GM19455 (cell line): ENCODE results near the gene SYT13.

Source experiments
- ATAC-seq: cut with Tn5 transposase; IDR thresholded peaks from one replicate; pipeline ENCODE4 v1.9.1; 2021; ENCODE audit not compliant: unreplicated experiment

The SYT13 gene

DNA sequence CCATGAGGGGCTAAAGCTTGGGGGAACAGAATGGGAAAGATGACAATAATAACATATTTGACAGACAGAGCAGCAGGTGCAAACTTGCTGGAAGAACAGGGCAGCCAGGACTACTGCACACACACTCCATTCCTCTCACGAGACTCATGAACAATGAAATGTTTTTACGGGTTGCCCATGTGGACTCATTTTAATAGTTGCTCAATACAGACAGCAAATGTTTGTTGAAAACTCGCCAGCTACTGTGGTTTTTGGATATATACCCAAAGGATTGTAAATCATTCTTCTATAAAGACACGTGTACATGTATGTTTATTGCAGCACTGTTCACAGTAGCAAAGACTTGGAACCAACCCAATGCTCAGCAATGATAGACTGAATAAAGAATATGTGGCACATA, 10.3 kb downstream of the SYT13 start:
- ATAC-seq = no peak

DNA sequence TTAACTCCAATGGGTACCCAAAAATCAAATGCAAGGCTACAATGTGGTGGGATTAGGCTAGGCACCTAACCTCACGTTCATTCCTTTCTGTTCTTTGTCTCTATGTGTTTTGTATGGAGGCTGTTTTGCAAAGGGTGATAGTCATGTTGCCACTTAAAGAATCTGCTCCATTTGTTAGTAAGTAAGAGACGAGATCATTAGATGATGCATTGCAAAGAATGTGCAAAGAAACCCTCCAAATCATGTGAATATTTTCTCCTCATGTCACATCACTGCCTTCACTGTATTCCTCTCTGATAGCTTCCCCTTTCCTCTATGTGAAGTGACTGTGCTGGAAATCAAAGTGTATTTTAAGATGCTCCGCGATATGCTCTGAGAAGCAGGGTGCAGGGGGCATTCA, 11.9 kb downstream of the SYT13 start:
- ATAC-seq = no peak

DNA sequence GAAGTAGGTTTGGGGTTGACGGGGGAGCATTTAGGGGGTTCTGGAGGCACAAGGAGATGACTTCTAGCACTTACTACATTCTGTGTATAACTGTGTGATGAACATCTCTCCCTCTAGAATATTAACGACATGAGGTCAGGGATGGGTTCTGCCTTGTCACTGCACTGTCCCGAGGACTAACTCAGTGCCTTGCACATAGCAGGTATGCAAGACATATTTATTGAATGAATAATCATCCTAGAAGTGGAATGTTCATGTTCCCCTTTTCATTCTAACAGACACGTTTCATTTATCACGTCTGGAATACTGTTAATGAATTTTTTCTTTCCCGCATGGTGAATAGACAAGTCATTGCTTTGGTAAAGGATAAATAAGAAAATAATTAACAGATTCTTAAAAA, 12.6 kb downstream of the SYT13 start:
- no peak for ATAC-seq

DNA sequence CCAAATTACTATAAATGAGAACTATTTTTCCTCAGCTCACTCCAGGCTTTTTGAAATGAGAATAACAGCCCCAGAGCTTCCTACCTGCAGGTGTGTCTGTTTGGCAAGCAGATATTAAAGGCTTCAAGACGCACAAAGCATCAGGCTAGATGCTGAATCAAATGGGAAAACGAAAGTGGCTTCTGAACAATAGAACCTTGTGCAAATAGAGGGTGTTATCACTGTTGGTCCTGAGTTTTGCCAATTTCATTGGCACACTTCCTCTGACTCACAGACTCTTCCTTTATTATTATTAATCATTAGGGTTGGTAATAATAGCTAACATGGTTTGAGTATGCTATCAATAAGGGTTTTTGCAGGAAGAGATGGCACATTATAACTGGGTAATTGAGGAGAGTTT, 13.4 kb downstream of the SYT13 start:
- ATAC-seq = no peak

- ATAC-seq = no peak
Observed at GRCh38 chr11:45270946-45271716, 15.0 kb downstream of the SYT13 start.

GRCh38 chr11:45269678-45270077, 16.5 kb downstream of the SYT13 start:
- ATAC-seq = no peak

- no peak for ATAC-seq
Observed at GRCh38 chr11:45267652-45268299, 18.4 kb downstream of the SYT13 start.

- no peak for ATAC-seq
Observed at GRCh38 chr11:45267052-45267451, 19.1 kb downstream of the SYT13 start.

DNA sequence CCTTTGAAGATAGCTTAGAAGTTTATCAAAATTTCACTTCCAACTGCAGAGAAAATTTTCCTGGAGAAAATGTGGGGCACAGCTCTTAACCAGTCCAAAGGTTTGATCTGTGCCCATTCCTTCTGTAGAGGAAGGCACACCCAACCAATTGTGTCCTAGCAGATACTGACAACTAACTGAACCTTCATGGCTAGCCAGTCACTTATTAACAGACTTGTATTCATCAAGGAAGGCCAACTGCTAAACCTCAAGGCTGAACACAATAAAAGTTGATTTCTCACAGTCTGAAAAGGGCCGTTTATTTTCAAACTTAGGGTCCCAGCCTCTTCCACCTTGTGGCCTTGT, 19.5 kb downstream of the SYT13 start:
- no peak for ATAC-seq

DNA sequence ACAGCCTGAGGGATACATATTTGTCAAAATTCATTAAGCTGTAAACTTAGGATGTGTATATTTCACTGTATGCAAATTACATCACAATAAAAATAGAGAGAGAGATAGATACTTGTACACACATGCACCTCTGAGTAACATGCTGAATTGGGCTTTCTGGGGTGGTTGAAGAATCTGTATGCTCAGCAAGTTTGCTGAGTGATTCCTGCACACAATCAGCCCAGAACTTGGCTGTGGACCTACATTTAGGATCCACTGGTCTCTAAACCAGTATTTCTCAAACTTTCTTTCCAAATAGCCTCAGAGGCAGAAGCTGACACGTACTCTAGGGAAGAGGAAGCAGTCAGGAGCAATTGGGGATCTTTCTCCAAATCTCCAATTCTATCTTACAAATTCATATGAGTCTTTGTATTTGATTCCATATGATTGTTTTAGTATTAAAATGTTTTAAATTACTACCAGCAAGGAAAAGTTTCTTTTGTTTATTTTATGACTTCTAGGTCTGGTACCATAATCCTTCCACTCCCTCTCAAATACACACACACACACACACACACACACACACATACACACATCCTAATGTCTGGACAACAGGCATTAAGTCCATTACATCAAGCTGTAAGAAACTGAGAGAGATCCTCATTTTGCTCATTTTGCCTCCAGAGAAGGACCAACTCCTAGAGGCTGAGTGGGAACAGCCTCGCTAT, 20.0 kb downstream of the SYT13 start:
- ATAC-seq = no peak

DNA sequence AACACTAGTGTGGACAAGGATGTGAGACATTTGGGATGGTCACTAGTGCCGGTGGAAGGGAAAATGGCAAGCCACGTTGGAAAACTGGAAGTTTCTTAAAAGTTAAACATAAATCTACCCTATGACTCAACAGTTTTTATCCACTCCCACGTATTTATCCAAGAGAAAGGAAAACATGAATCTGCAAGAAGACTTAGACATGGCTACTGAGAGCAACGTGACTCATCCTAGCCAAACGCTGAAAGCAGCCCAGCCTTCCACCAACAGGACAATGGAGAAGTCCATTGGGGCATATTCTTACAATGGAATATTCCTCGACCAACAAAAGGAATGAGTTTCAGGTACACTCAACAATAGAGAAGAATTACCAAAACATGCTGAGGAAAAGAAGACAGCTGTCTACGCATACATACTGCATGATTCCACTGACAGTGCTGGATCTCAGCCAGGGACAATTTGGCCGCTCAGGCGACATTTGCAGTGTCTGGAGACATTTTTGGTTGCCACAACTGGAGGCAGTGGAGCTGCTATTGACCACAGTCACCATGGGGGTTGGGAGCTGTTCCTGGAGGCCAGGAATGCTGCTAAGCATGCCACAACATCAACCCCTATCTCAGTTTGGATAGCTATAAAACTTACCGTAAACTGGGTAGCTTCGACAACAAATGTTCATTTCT, 21.2 kb downstream of the SYT13 start:
- no peak for ATAC-seq

GRCh38 chr11:45263773-45264172, 22.4 kb downstream of the SYT13 start:
- no peak for ATAC-seq

DNA sequence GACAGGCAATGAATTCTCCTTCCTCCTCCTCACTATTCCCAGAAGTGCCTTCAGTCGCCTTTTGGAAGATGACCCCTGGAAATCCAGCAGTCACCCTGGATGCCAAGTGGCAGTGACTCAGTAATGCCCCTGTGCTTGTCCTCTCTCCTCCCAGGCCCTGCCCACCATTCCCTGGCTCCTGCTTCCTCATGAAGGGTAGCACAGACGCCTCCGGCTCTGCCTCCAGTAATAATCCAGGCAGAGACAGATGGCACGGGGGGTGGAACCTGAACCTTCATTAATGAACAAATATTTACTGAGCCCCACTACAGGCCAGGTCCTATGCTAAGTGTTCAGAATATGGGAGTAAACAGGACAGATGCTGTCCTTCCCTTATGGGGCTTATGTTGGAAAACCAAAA, 23.2 kb downstream of the SYT13 start:
- ATAC-seq = no peak

DNA sequence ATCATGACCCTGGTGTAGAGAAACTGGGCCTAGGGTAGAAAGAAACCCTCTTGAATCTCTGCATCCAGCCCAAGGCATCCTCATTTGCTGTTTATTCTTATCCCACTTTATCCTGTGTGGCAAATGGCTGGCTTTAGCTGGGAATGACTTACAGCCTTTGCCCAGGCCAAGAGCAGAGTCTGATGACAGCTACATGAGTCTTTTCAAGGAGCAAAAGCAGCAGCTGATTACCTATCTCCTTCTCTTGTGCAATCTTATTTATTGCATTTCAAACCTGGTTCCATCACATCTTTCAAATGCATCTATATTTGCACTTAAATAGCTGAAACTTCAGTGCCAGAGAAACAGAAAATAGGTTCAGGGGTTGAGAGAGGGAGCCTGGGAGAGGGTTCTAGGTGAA, 26.1 kb downstream of the SYT13 start:
- no peak for ATAC-seq

GRCh38 chr11:45259592-45259991, 26.5 kb downstream of the SYT13 start:
- no peak for ATAC-seq

- ATAC-seq = no peak
Observed at GRCh38 chr11:45258982-45259530, 27.1 kb downstream of the SYT13 start.

DNA sequence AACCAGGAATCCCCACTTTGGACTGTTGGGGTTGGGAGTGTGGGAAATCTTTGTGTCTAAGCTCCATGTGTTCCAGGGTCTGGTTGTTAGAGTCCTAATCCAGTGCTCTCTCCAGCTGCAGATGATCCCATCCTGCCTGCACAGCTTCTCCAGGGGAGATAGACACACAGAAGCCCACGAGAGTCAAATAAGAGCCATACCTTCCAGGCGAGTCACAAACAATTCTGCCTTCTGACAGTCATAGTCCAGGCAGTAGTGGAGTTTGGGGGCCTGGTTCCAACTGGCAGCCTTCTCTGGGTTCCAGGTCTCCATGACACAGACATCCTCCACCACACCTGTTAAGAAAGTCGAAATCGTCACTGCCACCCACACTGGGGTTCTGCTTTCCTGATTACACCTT, 32.1 kb downstream of the SYT13 start:
- no peak for ATAC-seq

DNA sequence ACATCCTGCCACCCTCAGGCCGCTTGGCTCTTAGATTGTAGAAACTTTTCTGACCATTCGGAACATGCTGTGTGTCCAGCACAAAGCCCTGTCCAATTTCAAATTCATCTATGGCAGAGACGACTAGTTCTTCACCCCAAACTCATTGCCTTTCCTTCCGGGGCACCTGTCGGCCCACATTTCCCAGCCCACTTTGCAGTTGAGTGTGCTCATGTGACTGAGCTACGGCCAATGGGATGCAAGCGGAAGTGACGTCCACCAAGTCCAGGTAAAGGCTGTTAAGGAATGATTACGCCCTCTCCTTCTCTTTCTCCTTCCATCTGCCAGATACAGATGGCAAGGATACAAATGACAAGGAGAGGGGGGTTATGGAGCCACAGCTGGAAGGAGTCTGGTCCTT, 32.5 kb downstream of the SYT13 start:
- no peak for ATAC-seq

- no peak for ATAC-seq
Observed at GRCh38 chr11:45252877-45253276, 33.3 kb downstream of the SYT13 start.

DNA sequence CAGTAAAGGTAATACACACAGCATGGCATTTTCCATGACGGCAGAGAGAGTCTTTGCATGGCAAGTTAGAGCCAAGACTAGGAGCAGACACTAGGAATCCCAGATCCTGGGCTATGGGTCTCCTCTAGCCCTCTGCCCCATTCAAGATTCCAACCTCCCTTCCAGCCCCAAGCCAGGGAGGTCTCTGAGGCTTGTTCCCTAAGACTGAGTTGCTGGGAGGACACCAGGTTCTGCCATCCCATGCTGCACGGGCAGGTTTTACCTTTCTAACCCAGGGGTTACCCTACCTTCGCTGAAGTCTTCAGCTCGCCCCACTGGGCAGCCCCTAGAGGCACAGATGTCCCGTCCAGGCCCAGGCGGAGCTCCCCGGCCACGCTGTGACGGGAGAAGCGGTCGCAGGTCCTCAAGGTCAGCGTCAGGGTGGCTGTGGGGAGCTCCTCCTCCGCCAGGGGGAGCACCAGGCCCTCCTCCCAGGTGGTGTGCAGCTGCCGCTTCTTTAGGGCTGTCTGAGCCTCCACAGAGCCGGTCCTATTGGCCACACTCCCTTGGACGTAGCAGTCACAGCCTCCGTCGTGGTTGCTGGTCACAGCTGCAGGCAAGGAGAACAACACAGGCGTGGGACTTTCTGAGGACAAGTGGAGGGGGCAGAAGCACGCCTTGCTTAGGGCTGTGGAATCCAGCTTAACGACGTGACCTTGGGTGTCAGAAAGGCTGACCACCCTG, 33.8 kb downstream of the SYT13 start:
- ATAC-seq = no peak
